K562 (cell line): Measurements from ENCODE around the gene PDE4D. TPM values are rescaled to one million over a fixed set of nuclear protein-coding genes. Genes with fewer than 3 reads are reported as not detected.

ENCODE experiments used
- ATAC-seq: fragments of 200-7000 bp; cut with Tn5 transposase; 3 replicates; pipeline ENCODE4 v1.9.1; 2020; ENCODE audit warnings: moderate library complexity
- BruUV-seq: library from RNA; stranded (reverse); fragments of 400-500 nt; replicated peaks from 2 replicates; lab custom pipeline; 2021; lab: Mats Ljungman, UMichigan
- CTCF ChIA-PET: fragments of 300-600 bp; formaldehyde crosslinking; extraction: SDS; loops from one replicate; lab custom pipeline; 2021; ENCODE audit warnings: low intra/inter-chr PET ratio; lab: Yijun Ruan, JAX
- POLR2A ChIA-PET: fragments of 300-600, 350-650 bp; sonication (Branson Sonifier 250); formaldehyde crosslinking; extraction: SDS; loops from one replicate; lab custom pipeline; 2021; ENCODE audit warnings: antibody characterized with exemption, inconsistent platforms; lab: Yijun Ruan, JAX
- DNase-seq, 4 experiments: peaks; one replicate each; pipeline versions ENCODE4 v3.0.0 to v3.0.0-alpha.2; 2011 to 2018; ENCODE audit warnings: low spot score in 3 of 4, mixed read lengths in 3 of 4; ENCODE audit errors: extremely low read depth in 1 of 4
- FAIRE-seq: peaks from 2 replicates; lab custom pipeline; 2011; peaks lifted over from hg19 to GRCh38; lab: Jason Lieb, UNC
- H2AFZ ChIP-seq: 2 replicates; pipeline ENCODE4 v1.6.0; 2011; ENCODE audit warnings: low read depth, low read length, control low read depth, inconsistent platforms
- H3K27ac ChIP-seq: fragments of 200-600 bp; 3 replicates; pipeline ENCODE4 v1.8.0; 2011; ENCODE audit warnings: low read depth, mild to moderate bottlenecking, control low read depth, inconsistent platforms, low read length, moderate library complexity, mixed read lengths; ENCODE audit errors: extremely low read depth
- H3K27me3 ChIP-seq, 2 experiments: fragments of 300-600 bp in 1 of 2; 2 replicates in 1 of 2; 3 replicates in 1 of 2; pipeline versions ENCODE4 v1.6.0 to v1.8.0; 2011; ENCODE audit warnings: inconsistent platforms in 2 of 2, low read length in 2 of 2, mild to moderate bottlenecking in 1 of 2, mixed read lengths in 1 of 2, moderate library complexity in 1 of 2; ENCODE audit not compliant: control insufficient read depth in 2 of 2, insufficient read depth in 2 of 2
- H3K36me3 ChIP-seq: fragments of 300-600 bp; 3 replicates; pipeline ENCODE4 v1.8.0; 2011; ENCODE audit warnings: mild to moderate bottlenecking, low read length, inconsistent platforms; ENCODE audit not compliant: control insufficient read depth, insufficient read depth
- H3K4me1 ChIP-seq, 2 experiments: fragments of 200-600 bp in 1 of 2; replicated peaks in 1 of 2; 2 replicates in 1 of 2; 3 replicates in 1 of 2; pipeline versions ENCODE4 v1.5.1 to v1.8.0; 2011; ENCODE audit warnings: inconsistent platforms in 2 of 2, low read length in 2 of 2, mild to moderate bottlenecking in 1 of 2, mixed read lengths in 1 of 2, moderate library complexity in 1 of 2; ENCODE audit not compliant: control insufficient read depth in 2 of 2, insufficient read depth in 2 of 2
- H3K4me2 ChIP-seq: 2 replicates; pipeline ENCODE4 v1.6.1; 2011; ENCODE audit warnings: low read length, control low read depth, inconsistent platforms, mixed read lengths; ENCODE audit not compliant: insufficient read depth
- H3K4me3 ChIP-seq: fragments of 200-600 bp; sonication (generic), shearing (Covaris generic); 2 replicates; pipeline ENCODE4 v1.5.1; 2016; ENCODE audit warnings: control low read depth, inconsistent platforms
- H3K79me2 ChIP-seq: fragments of 200-600 bp; 3 replicates; pipeline ENCODE4 v1.8.0; 2011; ENCODE audit warnings: low read length, inconsistent platforms; ENCODE audit not compliant: control insufficient read depth, insufficient read depth
- H3K9ac ChIP-seq, 2 experiments: 2 replicates each; pipeline versions ENCODE4 v1.6.0 to v1.6.1; 2011; ENCODE audit warnings: low read depth in 2 of 2, low read length in 2 of 2, control low read depth in 1 of 2, inconsistent platforms in 1 of 2, mild to moderate bottlenecking in 1 of 2, mixed read lengths in 1 of 2; ENCODE audit not compliant: insufficient read depth in 1 of 2
- H3K9me1 ChIP-seq: one replicate; pipeline ENCODE4 v1.6.0; 2011; ENCODE audit warnings: inconsistent platforms, mild to moderate bottlenecking, low read length, moderate library complexity; ENCODE audit not compliant: control insufficient read depth, insufficient read depth
- H3K9me3 ChIP-seq: replicated peaks from 2 replicates; pipeline ENCODE4 v1.5.1; 2011; ENCODE audit warnings: low read depth, low read length, inconsistent platforms; ENCODE audit not compliant: control insufficient read depth, insufficient read depth
- H4K20me1 ChIP-seq: replicated peaks from 2 replicates; pipeline ENCODE4 v1.6.1; 2011; ENCODE audit warnings: low read length, inconsistent platforms, mixed read lengths; ENCODE audit not compliant: control insufficient read depth, insufficient read depth
- ATF2 ChIP-seq: sonication (generic); formaldehyde crosslinking; IDR thresholded peaks from 2 replicates; pipeline ENCODE4 v1.8.1; 2022; ENCODE audit warnings: missing genetic modification reagents
- CBFA2T3 ChIP-seq: fragments of 450-650 bp; IDR thresholded peaks from 2 replicates; pipeline ENCODE4 v1.6.1; 2017
- CBX5 ChIP-seq: IDR thresholded peaks from 2 replicates; pipeline ENCODE4 v1.6.1; 2014; ENCODE audit warnings: low read depth, borderline replicate concordance
- EP400 ChIP-seq: fragments of 450-650 bp; IDR thresholded peaks from 2 replicates; pipeline ENCODE4 v1.6.1; 2017; ENCODE audit warnings: antibody characterized with exemption, mild to moderate bottlenecking, moderate library complexity
- HNRNPK ChIP-seq: fragments of 200-400 bp; formaldehyde crosslinking; IDR thresholded peaks from one replicate; pipeline ENCODE4 v1.6.1; 2018; ENCODE audit warnings: mild to moderate bottlenecking, low read depth, low read length; ENCODE audit not compliant: poor library complexity, severe bottlenecking
- NFIX ChIP-seq: fragments of 250-450 bp; sonication (Bioruptor Pico); IDR thresholded peaks from 2 replicates; pipeline ENCODE4 v1.4.0; 2020; ENCODE audit warnings: low read depth, mild to moderate bottlenecking, moderate library complexity
- NR2C1 ChIP-seq, 2 experiments: fragments of 450-650 bp; IDR thresholded peaks; 2 replicates each; pipeline ENCODE4 v1.6.1; 2017; ENCODE audit warnings: mild to moderate bottlenecking in 2 of 2, antibody characterized with exemption in 1 of 2, inconsistent platforms in 1 of 2, missing compliant biosample characterization in 1 of 2, missing genetic modification characterization in 1 of 2
- RBM17 ChIP-seq: fragments of 200-400 bp; formaldehyde crosslinking; IDR thresholded peaks from 2 replicates; pipeline ENCODE4 v1.6.1; 2017; ENCODE audit warnings: low read depth, mild to moderate bottlenecking, low read length, borderline replicate concordance
- SP2 ChIP-seq: IDR thresholded peaks from 2 replicates; pipeline ENCODE4 v1.6.1; 2011; ENCODE audit warnings: mild to moderate bottlenecking, low read depth, low read length, moderate library complexity; ENCODE audit not compliant: poor library complexity, severe bottlenecking; ENCODE audit errors: extremely low read depth
- TCF15 ChIP-seq: fragments of 250-450 bp; sonication (Bioruptor Pico); IDR thresholded peaks from 2 replicates; pipeline ENCODE4 v1.8.0; 2022; ENCODE audit warnings: moderate library complexity, mild to moderate bottlenecking, inconsistent platforms
- ZNF12 ChIP-seq: sonication (generic); formaldehyde crosslinking; IDR thresholded peaks from 2 replicates; pipeline ENCODE4 v1.4.0; 2020; ENCODE audit warnings: mild to moderate bottlenecking, missing genetic modification reagents
- ZNF280B ChIP-seq: fragments of 250-450 bp; sonication (Bioruptor Pico); IDR thresholded peaks from 2 replicates; pipeline ENCODE4 v1.5.1; 2021; ENCODE audit warnings: mild to moderate bottlenecking
- ZNF316 ChIP-seq: fragments of 450-650 bp; IDR thresholded peaks from 2 replicates; pipeline ENCODE4 v1.6.1; 2016
- WGBS: fragments of 100-300 bp; shearing (Covaris generic); methylation state at CpG from one replicate; pipeline ENCODE4 v1.1.6; 2016; ENCODE audit warnings: low coverage, mixed read lengths; ENCODE audit not compliant: insufficient coverage; ENCODE audit errors: missing lambda C conversion rate; 5-methylcytosine and 5-hydroxymethylcytosine counted together
- in situ Hi-C: fragments of 300-500 bp; cut with MboI; formaldehyde crosslinking; loops from 4 replicates; pipeline ENCODE4 v1.15.0; 2018; ENCODE audit warnings: inconsistent platforms, mixed read lengths
- intact Hi-C: fragments of 100-400 bp; cut with micrococcal nuclease; formaldehyde crosslinking; loops from 2 replicates; pipeline ENCODE4 v1.14.2; 2022
- polyA plus RNA-seq, 8 experiments: library from polyadenylated mRNA; depleted of rRNA in 4 of 8; stranded (reverse) in 5 of 8; unstranded in 3 of 8; fragments of >200 nt; fragmentation: Nextera tagmentation in 2 of 8; fragmentation: Illumina TruSeq in 1 of 8; extraction: Ambion mirVana in 2 of 8; extraction: Trizol in 1 of 8; gene quantifications; 2 replicates each; pipeline versions ENCODE4 v1.2.1 to v1.2.3, GENCODE V29; 2011 to 2014; ENCODE audit warnings: inconsistent platforms in 1 of 8, missing spikeins in 1 of 8
- total RNA-seq, 7 experiments: library from RNA; depleted of rRNA in 6 of 7; stranded (reverse); fragments of >200 nt in 6 of 7; fragmentation: Illumina TruSeq in 2 of 7; extraction: Trizol in 2 of 7; gene quantifications; 2 replicates each; pipeline versions ENCODE4 v1.2.1 to v1.2.3, GENCODE V29; 2011 to 2021; ENCODE audit warnings: low replicate concordance in 1 of 7
- TF ChIP-seq, protein P1 (sequence below): sonication (generic); formaldehyde crosslinking; IDR thresholded peaks from 2 replicates; pipeline ENCODE4 v1.8.0; 2022; ENCODE audit warnings: mild to moderate bottlenecking, missing genetic modification reagents
- TF ChIP-seq, protein P2 (sequence below): sonication (generic); formaldehyde crosslinking; IDR thresholded peaks from 2 replicates; pipeline ENCODE4 v1.5.0; 2020; ENCODE audit warnings: missing genetic modification reagents

The PDE4D gene
- total and polyA plus RNA-seq, 9 of the 15 experiments (the other 6 are each of a cell fraction or from before 2014, with no cell fraction given), result 0.04 to 0.46 (median 0.13) TPM

GRCh38 chr5:59629561-59629960 is 264.0 kb downstream of the PDE4D start:
- ChIA-PET POLR2A (no interaction called here), CTCF (no interaction called here)
- in situ Hi-C loops (no loop called here), intact Hi-C loops (no loop called here)
- Histone ChIP-seq H4K20me1 (no peaks in the 10 kb centered on the region), H3K4me1 (no peaks in the 10 kb centered on the region), H3K9me1 (no peaks in the 10 kb centered on the region), H3K79me2 (no peaks in the 10 kb centered on the region), H3K9me3 (no peaks in the 10 kb centered on the region), H2AFZ (no peak overlapping the region), H3K4me2 (no peak overlapping the region), H3K27ac (no peak overlapping the region), H3K36me3 (no peaks in the 10 kb centered on the region), H3K4me3 (no peak overlapping the region), H3K9ac (no peak overlapping the region), H3K27me3 (no peaks in the 10 kb centered on the region)
- no peak for FAIRE-seq
- no peak for ATAC-seq
- WGBS, result 2% methylated on average over 4 of the region's 4 CpGs
- no peak for DNase-seq
- no TSS peak for BruUV-seq
- TF ChIP-seq CBFA2T3, result no peak
- TF ChIP-seq, protein P1, sequence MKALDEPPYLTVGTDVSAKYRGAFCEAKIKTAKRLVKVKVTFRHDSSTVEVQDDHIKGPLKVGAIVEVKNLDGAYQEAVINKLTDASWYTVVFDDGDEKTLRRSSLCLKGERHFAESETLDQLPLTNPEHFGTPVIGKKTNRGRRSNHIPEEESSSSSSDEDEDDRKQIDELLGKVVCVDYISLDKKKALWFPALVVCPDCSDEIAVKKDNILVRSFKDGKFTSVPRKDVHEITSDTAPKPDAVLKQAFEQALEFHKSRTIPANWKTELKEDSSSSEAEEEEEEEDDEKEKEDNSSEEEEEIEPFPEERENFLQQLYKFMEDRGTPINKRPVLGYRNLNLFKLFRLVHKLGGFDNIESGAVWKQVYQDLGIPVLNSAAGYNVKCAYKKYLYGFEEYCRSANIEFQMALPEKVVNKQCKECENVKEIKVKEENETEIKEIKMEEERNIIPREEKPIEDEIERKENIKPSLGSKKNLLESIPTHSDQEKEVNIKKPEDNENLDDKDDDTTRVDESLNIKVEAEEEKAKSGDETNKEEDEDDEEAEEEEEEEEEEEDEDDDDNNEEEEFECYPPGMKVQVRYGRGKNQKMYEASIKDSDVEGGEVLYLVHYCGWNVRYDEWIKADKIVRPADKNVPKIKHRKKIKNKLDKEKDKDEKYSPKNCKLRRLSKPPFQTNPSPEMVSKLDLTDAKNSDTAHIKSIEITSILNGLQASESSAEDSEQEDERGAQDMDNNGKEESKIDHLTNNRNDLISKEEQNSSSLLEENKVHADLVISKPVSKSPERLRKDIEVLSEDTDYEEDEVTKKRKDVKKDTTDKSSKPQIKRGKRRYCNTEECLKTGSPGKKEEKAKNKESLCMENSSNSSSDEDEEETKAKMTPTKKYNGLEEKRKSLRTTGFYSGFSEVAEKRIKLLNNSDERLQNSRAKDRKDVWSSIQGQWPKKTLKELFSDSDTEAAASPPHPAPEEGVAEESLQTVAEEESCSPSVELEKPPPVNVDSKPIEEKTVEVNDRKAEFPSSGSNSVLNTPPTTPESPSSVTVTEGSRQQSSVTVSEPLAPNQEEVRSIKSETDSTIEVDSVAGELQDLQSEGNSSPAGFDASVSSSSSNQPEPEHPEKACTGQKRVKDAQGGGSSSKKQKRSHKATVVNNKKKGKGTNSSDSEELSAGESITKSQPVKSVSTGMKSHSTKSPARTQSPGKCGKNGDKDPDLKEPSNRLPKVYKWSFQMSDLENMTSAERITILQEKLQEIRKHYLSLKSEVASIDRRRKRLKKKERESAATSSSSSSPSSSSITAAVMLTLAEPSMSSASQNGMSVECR, result no peak
- no peak for TF ChIP-seq ZNF12 (CRISPR knock-in tag)
- TF ChIP-seq CBX5, result no peak
- TF ChIP-seq TCF15 (CRISPR knock-in tag), result no peak
- TF ChIP-seq ZNF280B (CRISPR knock-in tag), result no peak
- TF ChIP-seq HNRNPK, result no peak
- TF ChIP-seq ATF2, result no peak
- TF ChIP-seq NR2C1 (IDR thresholded peaks at IDR 0.05), result no peak
- no peak for TF ChIP-seq NR2C1 (tag; IDR thresholded peaks at IDR 0.05)
- TF ChIP-seq, protein P2, sequence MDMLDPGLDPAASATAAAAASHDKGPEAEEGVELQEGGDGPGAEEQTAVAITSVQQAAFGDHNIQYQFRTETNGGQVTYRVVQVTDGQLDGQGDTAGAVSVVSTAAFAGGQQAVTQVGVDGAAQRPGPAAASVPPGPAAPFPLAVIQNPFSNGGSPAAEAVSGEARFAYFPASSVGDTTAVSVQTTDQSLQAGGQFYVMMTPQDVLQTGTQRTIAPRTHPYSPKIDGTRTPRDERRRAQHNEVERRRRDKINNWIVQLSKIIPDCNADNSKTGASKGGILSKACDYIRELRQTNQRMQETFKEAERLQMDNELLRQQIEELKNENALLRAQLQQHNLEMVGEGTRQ (CRISPR knock-in tag), result no peak
- TF ChIP-seq RBM17, result no peak
- TF ChIP-seq ZNF316, result no peak
- TF ChIP-seq NFIX (CRISPR knock-in tag), result no peak
- no peak for TF ChIP-seq EP400
- TF ChIP-seq SP2, result no peak
